Measurements from ENCODE around the gene LNPEP.

The LNPEP gene

GRCh38 chr5:97000391-97000790 is 64.5 kb downstream of the LNPEP start:
- no peak for DNase-seq (ENCODE audit: low read depth in 2 of 2)

DNA sequence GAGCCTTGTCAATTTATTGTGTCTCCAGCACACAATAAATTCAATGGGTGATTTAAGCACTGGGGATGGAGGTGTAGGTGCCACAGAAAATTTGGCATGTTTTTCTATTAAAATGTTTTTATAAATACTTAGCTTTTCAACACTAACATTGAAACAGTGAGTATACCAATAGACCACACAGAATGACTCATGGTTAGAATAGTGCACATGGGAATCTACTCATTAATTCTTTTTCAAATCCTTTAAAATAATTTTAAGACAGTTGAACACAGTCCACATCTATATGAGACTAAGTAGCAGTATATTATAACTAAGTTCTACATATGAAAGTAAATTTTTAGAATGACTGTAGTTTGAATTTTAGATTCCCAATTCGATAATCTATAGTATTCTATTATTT is 67.1 kb downstream of the LNPEP start:
- DNase-seq (ENCODE audit: low read depth in 2 of 2): no peak

DNA sequence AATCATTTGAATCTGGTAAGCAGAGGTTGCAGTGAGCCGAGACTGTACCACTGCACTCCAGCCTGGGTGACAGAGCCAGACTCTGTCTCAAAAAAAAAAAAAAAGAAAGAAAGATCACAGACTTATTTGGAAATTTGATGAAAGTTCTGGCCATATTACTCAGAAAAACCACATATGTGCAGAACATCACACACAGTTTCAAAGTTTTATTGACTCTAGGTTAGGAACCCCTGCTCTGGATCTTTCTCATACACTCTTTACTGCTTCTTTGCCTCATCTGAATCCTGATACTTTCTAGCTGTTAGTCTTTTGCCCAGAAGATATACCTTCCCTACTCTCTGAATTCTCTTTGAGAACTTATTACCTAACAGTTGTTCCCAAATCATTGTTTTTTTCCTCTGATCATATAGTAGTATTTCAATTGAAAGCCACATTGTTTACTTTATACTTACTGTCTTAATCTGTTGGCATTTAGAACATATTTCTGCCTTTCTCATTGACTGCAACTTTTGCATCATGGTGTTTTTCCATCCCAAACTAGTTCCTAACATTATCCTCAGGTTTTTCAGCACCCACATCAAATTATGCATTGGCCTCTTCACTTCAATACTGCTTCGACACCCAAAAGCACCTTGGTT is 68.7 kb downstream of the LNPEP start:
- DNase-seq (ENCODE audit: low read depth in 2 of 2): no peak

DNA sequence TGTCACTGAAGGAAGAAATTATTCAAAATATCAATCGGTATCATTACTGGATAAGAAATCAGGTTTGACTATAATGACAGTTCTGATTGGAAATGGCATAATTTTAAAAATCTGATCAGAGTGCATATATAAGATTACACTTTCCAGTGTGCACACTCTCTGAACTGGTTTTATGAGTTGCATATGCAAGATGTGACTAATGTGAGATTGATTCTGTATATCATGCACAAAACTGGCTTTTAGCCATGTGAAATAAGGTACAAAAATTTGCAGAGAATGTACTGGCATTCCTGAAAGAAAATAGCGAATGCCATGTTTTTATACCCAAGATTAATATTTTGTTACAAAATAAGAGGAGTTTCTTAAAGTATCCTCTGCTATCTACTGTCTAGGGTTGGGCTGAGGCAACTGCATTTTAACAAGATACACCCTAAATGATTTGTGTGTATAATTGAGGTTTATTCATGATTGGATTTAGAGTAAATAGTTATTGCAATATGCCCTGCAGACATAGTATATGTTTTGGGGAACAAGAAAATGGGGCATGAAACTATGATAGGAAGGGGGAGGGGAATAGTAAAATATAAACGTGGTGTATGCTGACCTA is 70.7 kb downstream of the LNPEP start:
- DNase-seq (ENCODE audit: low read depth in 2 of 2): no peak

GRCh38 chr5:97009212-97009898 is 73.5 kb downstream of the LNPEP start:
- DNase-seq (ENCODE audit: low read depth in 2 of 2): no peak

DNA sequence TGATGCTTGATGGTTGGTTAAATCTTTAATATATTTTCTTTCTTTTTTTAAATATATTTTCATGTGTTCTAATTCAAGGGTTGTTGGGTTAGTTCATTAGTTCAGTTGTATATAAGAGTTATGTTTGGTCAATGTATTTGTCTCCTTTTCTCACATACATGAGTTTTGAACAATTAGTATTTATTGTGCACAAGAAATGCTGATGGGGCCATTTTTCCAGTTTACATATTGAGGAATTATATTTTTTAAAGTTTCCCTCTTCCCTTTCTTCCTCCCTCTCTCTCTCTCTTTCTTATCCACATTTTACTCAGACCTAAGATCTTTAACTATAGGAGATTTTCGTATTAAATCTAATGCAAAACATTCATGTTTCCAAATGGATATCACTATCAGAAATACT is 74.0 kb downstream of the LNPEP start:
- no peak for DNase-seq (ENCODE audit: low read depth in 2 of 2)

- DNase-seq (ENCODE audit: low read depth in 2 of 2): peak; percentile 67 to 79
Measured at GRCh38 chr5:97010606-97011005, 74.7 kb downstream of the LNPEP start.

- no peak for DNase-seq (ENCODE audit: low read depth in 2 of 2)
Measured at GRCh38 chr5:97011567-97011966, 75.7 kb downstream of the LNPEP start.

- DNase-seq (ENCODE audit: low read depth in 2 of 2): no peak
Measured at GRCh38 chr5:97019435-97020117, 83.7 kb downstream of the LNPEP start.

GRCh38 chr5:97021416-97021815 is 85.5 kb downstream of the LNPEP start:
- no peak for DNase-seq (ENCODE audit: low read depth in 2 of 2)

DNA sequence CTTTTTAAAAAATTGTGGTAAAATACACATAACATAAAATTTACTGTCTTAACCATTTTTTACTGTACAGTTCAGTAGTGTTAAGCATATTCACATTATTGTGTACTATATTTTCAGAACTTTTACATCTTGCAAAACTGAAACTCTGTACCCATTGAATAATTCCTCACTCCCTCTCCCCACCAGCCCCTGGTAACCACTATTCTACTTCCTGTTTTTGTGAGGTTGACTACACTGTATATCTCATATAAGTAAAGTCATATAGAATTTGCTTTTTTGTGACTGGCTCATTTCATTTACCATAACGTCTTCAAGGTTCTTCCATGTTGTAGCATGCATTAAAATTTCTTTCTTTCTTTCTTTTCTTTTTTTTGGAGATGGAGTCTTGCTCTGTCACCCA is 87.0 kb downstream of the LNPEP start:
- DNase-seq (ENCODE audit: low read depth in 2 of 2): no peak

DNA sequence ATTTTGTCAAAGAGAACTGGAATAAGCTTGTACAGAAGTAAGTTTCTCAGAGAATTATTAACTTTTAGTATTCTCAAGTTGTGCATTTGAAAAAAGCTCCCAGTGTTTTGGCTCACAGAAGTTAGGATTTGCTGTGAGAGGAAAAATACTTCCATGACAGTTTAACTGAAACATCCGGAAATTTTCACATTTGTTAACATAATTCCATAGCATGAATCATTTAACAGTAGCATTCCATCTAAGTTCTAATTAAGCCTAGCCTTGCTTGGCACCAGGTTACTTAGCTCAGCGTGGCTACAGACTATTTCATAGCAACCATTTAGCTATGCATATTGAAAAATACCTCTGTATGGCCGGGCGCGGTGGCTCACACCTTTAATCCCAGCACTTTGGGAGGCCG is 90.8 kb downstream of the LNPEP start:
- DNase-seq (ENCODE audit: low read depth in 2 of 2): no peak

GRCh38 chr5:97037819-97038218 is 101.9 kb downstream of the LNPEP start:
- no peak for DNase-seq (ENCODE audit: low read depth in 2 of 2)

DNA sequence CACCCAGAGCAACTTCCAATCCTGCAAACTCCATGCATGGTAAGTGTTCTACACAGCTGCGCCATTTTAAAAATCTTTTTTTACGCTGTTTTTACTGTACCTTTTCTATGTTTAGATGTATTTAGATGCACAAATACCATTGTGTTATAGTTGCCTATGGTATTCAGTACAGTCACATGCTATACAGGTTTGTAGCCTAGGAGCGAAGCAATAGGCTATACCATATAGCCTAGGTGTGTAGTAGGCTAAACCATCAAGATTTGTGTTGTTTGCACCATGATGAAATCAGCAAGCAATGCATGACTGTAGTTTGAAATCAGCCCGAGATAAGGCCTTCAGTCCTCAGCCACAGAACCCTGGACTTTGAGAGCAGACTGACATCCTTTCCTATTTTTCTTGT is 105.4 kb downstream of the LNPEP start:
- no peak for DNase-seq (ENCODE audit: low read depth in 2 of 2)

GRCh38 chr5:97042996-97043395 is 107.1 kb downstream of the LNPEP start:
- no peak for DNase-seq (ENCODE audit: low read depth in 2 of 2)

- no peak for DNase-seq (ENCODE audit: low read depth in 2 of 2)
Measured at GRCh38 chr5:97043511-97043910, 107.6 kb downstream of the LNPEP start.

DNA sequence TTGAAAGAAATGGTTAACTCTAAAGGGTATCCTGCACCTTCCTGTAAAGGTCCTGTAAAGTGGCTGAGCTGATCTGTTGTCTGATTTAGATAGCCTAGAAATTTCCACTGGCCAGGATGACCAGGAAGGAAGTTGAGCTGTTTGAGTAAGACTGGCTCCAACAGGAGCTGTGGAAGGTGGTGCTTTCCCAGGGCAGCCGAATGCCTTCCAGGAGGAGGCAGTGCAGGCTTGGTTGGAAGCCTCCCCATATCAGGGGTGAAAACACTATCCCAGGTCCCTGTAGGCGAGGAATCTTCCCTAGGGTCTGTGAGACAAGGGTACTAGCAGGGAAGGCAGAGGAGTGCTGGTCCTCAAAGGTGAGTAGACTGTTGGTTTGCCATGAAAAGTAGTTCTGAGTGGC is 108.2 kb downstream of the LNPEP start:
- DNase-seq (ENCODE audit: low read depth in 2 of 2): no peak

- DNase-seq (ENCODE audit: low read depth in 2 of 2): peak; percentile 4 to 6
Measured at GRCh38 chr5:97046270-97046982, 110.5 kb downstream of the LNPEP start.

DNA sequence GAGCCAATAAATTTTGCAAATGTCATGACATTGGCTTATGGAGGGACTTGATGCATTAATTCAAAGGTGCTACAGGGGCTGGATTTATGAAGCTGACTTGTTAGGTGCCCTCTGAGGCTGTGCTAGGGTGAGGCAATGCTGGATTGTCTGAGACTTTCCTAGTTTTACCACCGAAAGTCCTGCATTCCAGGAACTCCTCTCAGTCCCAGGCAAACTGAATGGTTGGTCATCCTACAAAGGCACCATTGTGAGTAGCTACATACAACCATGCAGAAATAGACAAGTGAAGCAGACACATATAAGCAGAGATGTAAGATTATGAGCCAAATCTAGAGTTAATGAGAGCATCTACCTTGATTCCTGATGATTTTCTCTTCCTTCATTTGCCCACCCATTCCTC is 111.2 kb downstream of the LNPEP start:
- DNase-seq (ENCODE audit: low read depth in 2 of 2): no peak

DNA sequence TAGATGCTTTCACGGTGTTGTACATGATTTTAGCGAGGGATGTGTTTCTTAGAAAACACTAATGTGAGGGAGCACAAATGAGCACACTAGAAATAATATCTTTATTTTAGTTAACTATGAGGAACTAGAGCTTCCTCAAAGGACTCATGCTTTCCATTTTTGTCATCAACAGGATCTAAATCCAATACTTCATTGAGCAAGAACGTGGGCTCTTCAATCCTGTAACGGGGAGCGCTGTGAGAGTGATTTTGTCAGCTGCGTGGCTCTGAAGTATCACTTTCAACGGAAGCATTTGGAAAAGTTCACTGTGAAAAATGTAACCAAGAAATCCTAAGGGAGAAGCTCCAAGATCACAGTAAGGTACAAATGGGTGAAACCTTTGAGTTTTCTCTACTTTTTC is 113.3 kb downstream of the LNPEP start:
- no peak for DNase-seq (ENCODE audit: low read depth in 2 of 2)

DNA sequence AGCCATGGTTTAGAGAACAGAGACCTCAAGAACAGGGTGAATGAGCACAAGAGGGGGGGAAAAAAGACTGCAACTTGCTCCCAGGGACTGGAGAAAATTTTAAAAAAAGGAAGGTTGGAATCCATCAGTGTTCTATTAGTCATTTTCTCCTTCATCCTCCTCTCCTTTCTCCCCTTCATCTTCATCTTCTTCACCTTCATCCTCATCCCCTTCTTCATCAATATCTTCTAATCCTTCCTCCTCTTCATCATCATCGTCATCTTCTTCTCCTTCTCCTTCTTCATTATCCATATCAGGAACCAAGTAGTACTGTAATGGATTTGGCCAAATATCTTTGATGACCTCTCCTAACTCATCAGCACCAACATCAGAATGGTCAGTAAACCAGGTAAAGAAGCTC is 120.4 kb downstream of the LNPEP start:
- no peak for DNase-seq (ENCODE audit: low read depth in 2 of 2)

- DNase-seq (ENCODE audit: low read depth in 2 of 2): no peak
Measured at GRCh38 chr5:97062046-97062445, 126.2 kb downstream of the LNPEP start.
